Bronchial epithelial cell (primary cell): Measurements from ENCODE around the gene NECTIN4. TPM values are rescaled to one million over a fixed set of nuclear protein-coding genes. Genes with fewer than 3 reads are reported as not detected.

Experiments
- DNase-seq: peaks from one replicate; pipeline ENCODE4 v3.0.0-alpha.2; 2010; ENCODE audit warnings: low read depth
- FAIRE-seq: peaks from 2 replicates; lab custom pipeline; 2011; peaks lifted over from hg19 to GRCh38; lab: Jason Lieb, UNC
- H3K27me3 ChIP-seq: 2 replicates; pipeline ENCODE4 v1.5.1; 2011; ENCODE audit warnings: low read length; ENCODE audit not compliant: control insufficient read depth, insufficient read depth
- H3K36me3 ChIP-seq: 2 replicates; pipeline ENCODE4 v1.5.1; 2011; ENCODE audit warnings: low read length; ENCODE audit not compliant: control insufficient read depth, insufficient read depth
- H3K4me3 ChIP-seq: 2 replicates; pipeline ENCODE4 v1.5.1; 2011; ENCODE audit warnings: mild to moderate bottlenecking, low read depth, low read length, control low read depth
- CTCF ChIP-seq: IDR thresholded peaks from 2 replicates; pipeline ENCODE4 v1.5.1; 2011; ENCODE audit warnings: mild to moderate bottlenecking, moderate library complexity, low read length, control low read depth, inconsistent platforms; ENCODE audit not compliant: insufficient read depth, severe bottlenecking
- total RNA-seq: library from RNA; depleted of rRNA; stranded (reverse); fragments of >200 nt; gene quantifications from 2 replicates; pipeline ENCODE4 v1.2.1, GENCODE V29; 2014

The NECTIN4 gene
- total RNA-seq, 1 donor from 2014 or later, result 108 TPM

- DNase-seq, result no peak
- TF ChIP-seq CTCF, result no peak
- FAIRE-seq, result peak; percentile 36
- H3K4me3 ChIP-seq, result no peak overlapping the region
- peaks cover 21% of the 10 kb centered on the region for H3K36me3 ChIP-seq
- no peaks in the 10 kb centered on the region for H3K27me3 ChIP-seq
These were observed 49.8 kb downstream of the NECTIN4 start for GRCh38 chr1:161039546-161039945.

- Histone ChIP-seq H3K4me3 (peak overlapping the region; percentile 93), H3K27me3 (no peaks in the 10 kb centered on the region), H3K36me3 (peaks cover 21% of the 10 kb centered on the region)
- no peak for TF ChIP-seq CTCF
- DNase-seq, result no peak
- no peak for FAIRE-seq
These were observed 50.2 kb downstream of the NECTIN4 start for GRCh38 chr1:161039154-161039545.

GRCh38 chr1:161038523-161039153 lies 50.7 kb downstream of the NECTIN4 start, which contains the start of gene TSTD1:
Gene TSTD1 (minus strand): TSS chr1:161038964. CDS start chr1:161038889, 75 bp downstream.
- peak; percentile 50 for DNase-seq

GRCh38 chr1:161037661-161038522 lies 51.5 kb downstream of the NECTIN4 start:
- DNase-seq (peak; percentile 40), FAIRE-seq (no peak)
- H3K36me3 ChIP-seq, result peaks cover 21% of the 10 kb centered on the region
- no peak for TF ChIP-seq CTCF
- H3K27me3 ChIP-seq, result no peaks in the 10 kb centered on the region
- H3K4me3 ChIP-seq, result peak overlapping the region; percentile 93

More at GRCh38 chr1:161038523-161039153, 50.7 kb downstream of the NECTIN4 start, which contains the start of gene TSTD1:
- Histone ChIP-seq H3K27me3 (no peaks in the 10 kb centered on the region), H3K36me3 (peaks cover 21% of the 10 kb centered on the region), H3K4me3 (peak within 1 kb of the TSS; percentile 93)
- no peak for FAIRE-seq
- TF ChIP-seq CTCF, result peak; percentile 11

- no peaks in the 10 kb centered on the region for H3K27me3 ChIP-seq
- TF ChIP-seq CTCF, result no peak
- H3K4me3 ChIP-seq, result no peak overlapping the region
- FAIRE-seq (peak; percentile 18), DNase-seq (peak; percentile 83)
- H3K36me3 ChIP-seq, result no peaks in the 10 kb centered on the region
These were observed 55.6 kb downstream of the NECTIN4 start for GRCh38 chr1:161033751-161034150.
